Activated naive CD4-positive, alpha-beta T cell treated with anti-CD3 and anti-CD28 coated beads for 36 hours (primary cell): Measurements from ENCODE around the gene FASN. TPM values are rescaled to one million over a fixed set of nuclear protein-coding genes. Genes with fewer than 3 reads are reported as not detected.
A peak's percentile ranks its signal among the peaks of the same experiment; 100 is the strongest.

Source experiments
- CTCF ChIA-PET: fragments of 350-600 bp; sonication (Branson Sonifier 250); formaldehyde crosslinking; loops from one replicate; lab custom pipeline; 2021; ENCODE audit warnings: antibody characterized with exemption; lab: Charles Lee
- DNase-seq: peaks from one replicate; pipeline ENCODE4 v3.0.0-alpha.2; 2020
- H3K27ac Mint-ChIP-seq: one replicate; pipeline ENCODE4 v1.8.0; 2021; ENCODE audit warnings: mild to moderate bottlenecking, mixed read lengths
- H3K27me3 Mint-ChIP-seq: one replicate; pipeline ENCODE4 v1.8.0; 2021; ENCODE audit warnings: low read depth, mixed read lengths
- H3K36me3 Mint-ChIP-seq: one replicate; pipeline ENCODE4 v1.8.0; 2021; ENCODE audit warnings: low read depth, mixed read lengths
- H3K4me1 Mint-ChIP-seq: one replicate; pipeline ENCODE4 v1.8.0; 2021; ENCODE audit warnings: low read depth, mixed read lengths
- H3K4me3 Mint-ChIP-seq: one replicate; pipeline ENCODE4 v1.8.0; 2021; ENCODE audit warnings: mild to moderate bottlenecking, moderate library complexity, mixed read lengths
- H3K9me3 Mint-ChIP-seq: one replicate; pipeline ENCODE4 v1.8.0; 2021; ENCODE audit warnings: mixed read lengths
- intact Hi-C: fragments of 100-400 bp; cut with micrococcal nuclease; formaldehyde crosslinking; loops from one replicate; pipeline ENCODE4 v1.15.1; 2023
- total RNA-seq, 2 experiments: library from RNA; stranded (reverse); gene quantifications; one replicate each; pipeline ENCODE4 v1.2.3, GENCODE V29; 2021

FASN gene
- total RNA-seq, 2 experiments from 2014 or later = 183 to 195 TPM

- Mint-ChIP-seq H3K4me3 (peak overlapping the region; percentile 82), H3K9me3 (no peaks in the 10 kb centered on the region), H3K27me3 (no peaks in the 10 kb centered on the region), H3K27ac (peak overlapping the region; percentile 56), H3K36me3 (peaks cover 3% of the 10 kb centered on the region), H3K4me1 (peaks cover 22% of the 10 kb centered on the region)
- DNase-seq = no peak
- CTCF ChIA-PET = interaction anchor here (1.4 kb wide), 1 partner anchor 13 kb away, joined by 3 read pairs; the partner anchor contains the start of gene DCXR
- intact Hi-C loops = no loop called here
Measured at GRCh38 chr17:82050761-82051641, 47.0 kb downstream of the FASN start.

- H3K9me3 Mint-ChIP-seq = no peaks in the 10 kb centered on the region
- intact Hi-C loops = no loop called here
- CTCF ChIA-PET = interaction anchor here (0.5 to 1.4 kb wide), 2 partner anchors 13 to 149 kb away, joined by 3 read pairs; partner anchors contain the start of gene DCXR
Measured at GRCh38 chr17:82050152-82050760, 47.8 kb downstream of the FASN start.

DNA sequence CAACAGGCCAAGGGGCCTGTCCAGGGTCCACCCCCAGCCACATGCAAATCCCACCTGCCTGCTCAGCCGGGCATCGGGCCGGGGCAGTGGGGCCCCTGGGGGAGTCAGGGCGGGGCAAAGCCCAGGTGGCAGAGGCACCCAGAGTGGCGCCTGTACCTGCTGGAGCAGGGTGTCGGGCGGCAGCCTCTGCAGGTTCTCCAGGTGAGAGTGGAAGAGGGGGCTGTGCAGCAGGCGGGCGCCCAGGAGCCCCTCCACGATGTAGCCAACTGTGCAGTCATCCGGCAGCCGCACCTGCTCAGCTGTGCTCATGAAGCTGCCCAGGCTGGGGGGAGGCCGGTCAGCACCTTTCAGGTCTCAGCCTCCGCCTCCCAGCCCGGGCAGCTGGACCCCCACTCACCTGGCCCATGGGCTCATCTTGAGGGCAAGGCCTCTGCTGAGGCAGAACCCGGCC is 48.5 kb downstream of the FASN start:
- Mint-ChIP-seq H3K27ac (no peak overlapping the region), H3K9me3 (no peaks in the 10 kb centered on the region), H3K4me3 (no peak overlapping the region), H3K36me3 (peaks cover 3% of the 10 kb centered on the region), H3K4me1 (peaks cover 22% of the 10 kb centered on the region), H3K27me3 (no peaks in the 10 kb centered on the region)
- intact Hi-C loops = no loop called here
- CTCF ChIA-PET = no interaction called here
- no peak for DNase-seq

More at GRCh38 chr17:82050152-82050760, 47.8 kb downstream of the FASN start:
- H3K27ac Mint-ChIP-seq = no peak overlapping the region
- peaks cover 22% of the 10 kb centered on the region for H3K4me1 Mint-ChIP-seq
- DNase-seq = no peak
- peaks cover 3% of the 10 kb centered on the region for H3K36me3 Mint-ChIP-seq
- peak overlapping the region; percentile 82 for H3K4me3 Mint-ChIP-seq
- H3K27me3 Mint-ChIP-seq = no peaks in the 10 kb centered on the region

GRCh38 chr17:82049106-82049505 is 48.9 kb downstream of the FASN start:
- Mint-ChIP-seq H3K27ac (no peak overlapping the region), H3K36me3 (peaks cover 3% of the 10 kb centered on the region), H3K4me1 (peaks cover 22% of the 10 kb centered on the region), H3K4me3 (peak overlapping the region; percentile 34), H3K27me3 (no peaks in the 10 kb centered on the region), H3K9me3 (no peaks in the 10 kb centered on the region)
- CTCF ChIA-PET = no interaction called here
- no peak for DNase-seq
- intact Hi-C loops = no loop called here

DNA sequence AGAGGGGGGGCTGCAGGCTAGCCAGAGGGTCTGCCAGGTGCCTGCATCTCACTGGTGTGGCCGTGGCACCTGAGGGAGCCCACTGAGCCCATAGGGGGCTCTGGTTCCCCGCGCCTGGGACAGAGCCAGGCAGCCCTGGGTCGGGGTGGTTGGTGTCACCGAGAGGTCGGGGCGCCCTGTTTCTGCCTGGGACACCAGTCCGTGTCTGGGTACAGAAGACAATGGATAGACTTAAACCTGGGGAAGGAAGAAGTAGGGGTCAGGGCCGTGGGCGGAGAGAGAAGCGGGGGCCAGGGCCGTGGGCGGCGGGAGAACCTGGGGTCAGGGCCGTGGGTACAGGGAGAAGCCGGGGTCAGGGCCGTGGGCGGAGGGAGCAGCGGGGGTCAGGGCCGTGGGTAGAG is 49.5 kb downstream of the FASN start:
- Mint-ChIP-seq H3K4me3 (no peak overlapping the region), H3K27me3 (no peaks in the 10 kb centered on the region)

DNA sequence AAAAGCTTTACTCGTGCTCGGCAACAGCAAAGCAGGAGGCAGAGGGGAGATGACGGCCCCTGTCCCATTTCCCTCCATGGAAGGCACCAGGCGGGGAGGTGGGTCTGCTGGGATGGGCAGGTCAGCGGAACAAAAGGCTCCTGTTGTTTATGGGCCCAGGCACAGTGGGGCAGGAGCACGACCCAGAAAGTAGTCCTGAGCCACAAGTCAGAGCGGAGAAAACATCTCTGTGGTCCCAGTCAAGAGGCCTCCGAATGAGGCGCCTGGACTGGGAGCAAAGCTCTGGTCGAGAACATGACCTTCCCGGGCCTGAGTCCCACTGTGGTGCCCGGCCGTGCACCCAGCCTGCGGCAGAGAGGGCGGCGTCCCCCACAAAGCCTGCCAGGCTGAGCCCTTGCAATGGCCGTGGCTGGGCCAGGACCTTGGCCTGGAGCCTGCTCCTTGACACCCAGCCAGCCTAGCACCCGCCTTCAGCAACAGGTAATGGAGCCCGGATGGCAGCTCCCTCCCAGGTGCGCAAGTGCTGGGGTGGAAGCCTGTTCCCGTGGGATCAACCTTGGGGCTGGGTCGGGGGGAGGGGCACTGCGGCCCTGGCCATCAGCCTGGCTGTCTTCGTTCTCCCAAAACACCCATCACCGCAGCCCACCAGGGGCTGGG is 50.0 kb downstream of the FASN start:
- CTCF ChIA-PET = no interaction called here
- H3K27ac Mint-ChIP-seq = no peak overlapping the region
- H3K4me1 Mint-ChIP-seq = peaks cover 14% of the 10 kb centered on the region
- no peaks in the 10 kb centered on the region for H3K27me3 Mint-ChIP-seq
- no peak overlapping the region for H3K4me3 Mint-ChIP-seq
- no peak for DNase-seq
- peaks cover 3% of the 10 kb centered on the region for H3K36me3 Mint-ChIP-seq
- intact Hi-C loops = no loop called here
- no peaks in the 10 kb centered on the region for H3K9me3 Mint-ChIP-seq

More for the DNA sequence above, 49.5 kb downstream of the FASN start:
- Mint-ChIP-seq H3K36me3 (peaks cover 3% of the 10 kb centered on the region), H3K4me1 (peaks cover 19% of the 10 kb centered on the region), H3K9me3 (no peaks in the 10 kb centered on the region), H3K27ac (no peak overlapping the region)
- intact Hi-C loops = no loop called here
- CTCF ChIA-PET = no interaction called here
- no peak for DNase-seq

DNA sequence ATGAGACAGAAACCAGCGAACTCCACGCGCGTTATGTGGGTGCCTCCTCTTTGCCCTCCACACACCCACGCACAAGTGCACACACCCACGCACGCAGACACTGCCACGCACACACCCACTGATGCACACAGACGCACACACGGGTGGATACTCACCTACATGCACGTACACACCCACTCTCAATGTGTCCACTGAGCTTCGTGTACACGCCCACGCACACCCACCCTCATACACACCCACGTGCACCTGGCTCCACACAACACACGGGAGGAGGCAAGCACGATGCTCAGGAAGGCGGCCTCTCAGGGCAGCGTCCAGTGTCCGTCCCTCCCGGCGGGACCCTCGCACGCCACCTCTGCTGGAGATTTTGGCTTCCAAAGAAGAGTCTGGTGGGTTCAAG is 50.7 kb downstream of the FASN start:
- Mint-ChIP-seq H3K9me3 (no peaks in the 10 kb centered on the region), H3K27ac (no peak overlapping the region), H3K4me1 (peaks cover 10% of the 10 kb centered on the region), H3K36me3 (peaks cover 3% of the 10 kb centered on the region), H3K4me3 (no peak overlapping the region), H3K27me3 (no peaks in the 10 kb centered on the region)
- intact Hi-C loops = no loop called here
- DNase-seq = no peak
- CTCF ChIA-PET = no interaction called here

- CTCF ChIA-PET = no interaction called here
- H3K27me3 Mint-ChIP-seq = no peaks in the 10 kb centered on the region
- no peak overlapping the region for H3K27ac Mint-ChIP-seq
- DNase-seq = no peak
- intact Hi-C loops = no loop called here
- no peaks in the 10 kb centered on the region for H3K9me3 Mint-ChIP-seq
- peaks cover 10% of the 10 kb centered on the region for H3K4me1 Mint-ChIP-seq
- H3K36me3 Mint-ChIP-seq = peaks cover 3% of the 10 kb centered on the region
- H3K4me3 Mint-ChIP-seq = no peak overlapping the region
Measured at GRCh38 chr17:82046903-82047302, 51.1 kb downstream of the FASN start.

DNA sequence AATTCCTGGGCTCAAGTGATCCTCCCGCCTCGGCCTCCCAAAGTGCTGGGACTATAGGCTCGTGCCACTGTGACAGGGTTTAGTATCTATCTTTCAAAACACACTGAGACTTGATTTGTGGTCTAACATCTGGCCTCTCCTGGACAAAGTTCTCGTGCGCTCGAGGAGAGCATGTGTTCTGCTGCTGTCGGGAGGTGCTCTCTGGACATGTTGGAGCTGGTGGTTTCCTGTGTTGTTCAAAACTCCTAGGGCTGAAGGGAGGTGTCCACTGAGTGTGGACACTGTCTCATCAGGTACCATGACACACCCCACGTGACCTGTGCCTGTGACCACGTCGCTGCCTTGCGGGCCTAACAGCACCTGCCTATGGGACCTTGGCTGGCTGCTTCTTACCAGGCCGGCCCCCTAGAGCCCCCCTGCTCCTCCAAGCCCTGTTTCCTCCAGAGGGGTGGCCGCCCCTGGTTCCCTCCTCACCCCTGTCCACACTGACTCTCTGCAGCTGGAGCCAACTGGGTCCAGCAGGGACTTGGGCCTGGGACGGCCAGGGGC is 52.0 kb downstream of the FASN start:
- DNase-seq = no peak
- no peaks in the 10 kb centered on the region for H3K9me3 Mint-ChIP-seq
- peaks cover 10% of the 10 kb centered on the region for H3K4me1 Mint-ChIP-seq
- peaks cover 3% of the 10 kb centered on the region for H3K36me3 Mint-ChIP-seq
- no peak overlapping the region for H3K4me3 Mint-ChIP-seq
- H3K27ac Mint-ChIP-seq = no peak overlapping the region
- H3K27me3 Mint-ChIP-seq = no peaks in the 10 kb centered on the region
- CTCF ChIA-PET = no interaction called here
- intact Hi-C loops = no loop called here

DNA sequence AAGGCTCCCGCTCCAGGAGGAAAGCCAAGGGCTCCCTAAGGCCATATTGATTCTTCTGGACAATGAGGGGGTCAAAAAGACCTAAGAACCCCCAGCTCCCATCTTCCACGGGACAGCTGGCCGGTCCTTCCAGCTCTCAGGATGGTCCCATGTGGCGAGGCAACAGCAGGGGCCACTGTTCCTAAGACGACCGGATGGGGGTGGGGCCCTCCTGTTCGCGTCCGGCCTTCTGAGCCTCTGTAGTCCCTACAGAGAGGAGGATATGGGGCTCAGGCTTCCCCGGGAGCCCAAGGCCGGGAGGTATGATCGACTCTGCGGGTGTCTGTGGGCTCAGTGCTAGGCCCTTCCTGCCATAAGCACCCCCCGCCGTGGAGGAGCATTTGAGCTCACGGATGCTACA is 54.5 kb downstream of the FASN start:
- H3K27ac Mint-ChIP-seq = no peak overlapping the region
- peaks cover 5% of the 10 kb centered on the region for H3K4me1 Mint-ChIP-seq
- no peaks in the 10 kb centered on the region for H3K27me3 Mint-ChIP-seq
- intact Hi-C loops = no loop called here
- peaks cover 3% of the 10 kb centered on the region for H3K36me3 Mint-ChIP-seq
- CTCF ChIA-PET = interaction anchor here (0.6 kb wide), 2 partner anchors 13 to 70 kb away, joined by 3 to 4 read pairs; no protein-coding TSS in a partner anchor
- H3K9me3 Mint-ChIP-seq = no peaks in the 10 kb centered on the region
- no peak for DNase-seq
- H3K4me3 Mint-ChIP-seq = no peak overlapping the region

- no peaks in the 10 kb centered on the region for H3K9me3 Mint-ChIP-seq
- H3K4me1 Mint-ChIP-seq = peaks cover 10% of the 10 kb centered on the region
- intact Hi-C loops = no loop called here
- H3K27ac Mint-ChIP-seq = no peak overlapping the region
- H3K36me3 Mint-ChIP-seq = peaks cover 3% of the 10 kb centered on the region
- DNase-seq = no peak
- no peaks in the 10 kb centered on the region for H3K27me3 Mint-ChIP-seq
- CTCF ChIA-PET = interaction anchor here (0.6 kb wide), 1 partner anchor 12 kb away, joined by 3 read pairs; no protein-coding TSS in a partner anchor
- H3K4me3 Mint-ChIP-seq = no peak overlapping the region
Measured at GRCh38 chr17:82042649-82043048, 55.4 kb downstream of the FASN start.
